ENCODE results near the gene TTBK1.

TTBK1 gene

DNA sequence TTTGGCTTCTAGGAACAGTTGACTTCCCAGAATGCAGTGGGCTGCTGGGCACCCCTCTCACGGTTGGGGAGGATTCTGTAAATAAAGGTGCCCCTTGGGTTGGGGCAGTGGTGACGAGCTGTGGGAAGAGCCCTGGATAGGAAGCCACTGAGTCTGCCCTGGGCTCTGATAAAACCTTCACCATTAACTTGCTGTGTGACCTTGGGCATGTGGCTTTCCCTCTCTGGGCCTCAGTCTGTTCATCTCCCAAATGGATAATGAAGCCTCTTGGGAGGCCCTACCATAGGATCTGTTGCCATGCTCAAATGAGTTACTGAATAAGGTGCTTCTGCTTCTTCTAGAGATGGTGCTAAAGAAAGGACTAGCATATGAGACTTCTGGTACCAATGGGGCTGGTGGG, 61.6 kb downstream of the TTBK1 start:
- no peak for DNase-seq (ENCODE audit: low spot score)

DNA sequence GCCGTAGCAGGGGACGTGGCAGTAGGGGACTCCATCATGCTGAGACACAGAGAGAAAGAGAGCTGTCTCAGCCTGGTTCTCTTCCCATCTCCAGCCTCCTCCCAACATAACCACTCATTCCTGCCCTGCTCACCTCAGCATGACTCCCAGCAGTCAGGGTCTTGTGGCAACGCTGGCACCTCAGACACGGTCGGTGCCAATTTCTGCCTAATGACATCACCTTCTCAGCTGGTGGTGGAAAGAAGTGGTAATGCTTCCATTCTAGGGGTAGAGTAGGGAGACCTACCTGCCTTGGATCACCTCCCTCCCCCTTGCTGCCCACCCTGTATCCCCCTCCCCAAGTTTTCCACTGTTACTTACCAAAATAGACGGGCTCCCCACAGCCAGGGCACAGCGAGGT, 62.8 kb downstream of the TTBK1 start:
- no peak for DNase-seq (ENCODE audit: low spot score)

DNA sequence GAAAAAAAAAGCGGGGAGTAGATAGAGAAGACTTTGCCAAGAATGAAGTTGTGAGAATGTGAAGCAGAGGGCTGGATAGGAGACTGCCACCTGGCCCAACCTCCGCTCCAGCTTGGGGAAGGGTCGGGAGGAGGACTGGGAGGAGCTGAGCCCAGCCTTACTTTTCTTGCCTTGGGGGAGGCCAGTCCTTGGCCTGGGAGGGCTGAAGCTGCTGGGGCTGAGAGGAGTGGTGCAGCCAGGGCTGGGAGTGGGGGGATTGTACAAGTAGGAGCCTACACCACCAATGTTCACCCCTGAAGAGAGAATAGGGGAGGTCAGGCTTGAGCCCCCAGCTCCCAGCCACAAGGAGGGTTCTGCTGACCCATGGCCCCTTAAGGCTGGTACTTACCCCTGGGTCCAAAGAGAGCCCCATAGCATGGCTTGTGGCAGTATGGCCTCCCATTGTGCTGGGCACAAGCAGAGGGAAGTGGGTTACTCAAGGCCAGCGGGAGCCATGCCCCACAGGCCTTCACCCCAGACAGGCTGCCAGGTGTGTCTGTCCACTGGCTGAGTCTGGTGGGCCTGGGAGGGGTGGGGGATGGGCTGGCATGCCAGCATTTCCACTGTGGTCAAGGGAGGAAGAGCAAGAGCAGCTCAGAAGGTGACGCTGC, 64.3 kb downstream of the TTBK1 start:
- DNase-seq (ENCODE audit: low spot score) = no peak

DNA sequence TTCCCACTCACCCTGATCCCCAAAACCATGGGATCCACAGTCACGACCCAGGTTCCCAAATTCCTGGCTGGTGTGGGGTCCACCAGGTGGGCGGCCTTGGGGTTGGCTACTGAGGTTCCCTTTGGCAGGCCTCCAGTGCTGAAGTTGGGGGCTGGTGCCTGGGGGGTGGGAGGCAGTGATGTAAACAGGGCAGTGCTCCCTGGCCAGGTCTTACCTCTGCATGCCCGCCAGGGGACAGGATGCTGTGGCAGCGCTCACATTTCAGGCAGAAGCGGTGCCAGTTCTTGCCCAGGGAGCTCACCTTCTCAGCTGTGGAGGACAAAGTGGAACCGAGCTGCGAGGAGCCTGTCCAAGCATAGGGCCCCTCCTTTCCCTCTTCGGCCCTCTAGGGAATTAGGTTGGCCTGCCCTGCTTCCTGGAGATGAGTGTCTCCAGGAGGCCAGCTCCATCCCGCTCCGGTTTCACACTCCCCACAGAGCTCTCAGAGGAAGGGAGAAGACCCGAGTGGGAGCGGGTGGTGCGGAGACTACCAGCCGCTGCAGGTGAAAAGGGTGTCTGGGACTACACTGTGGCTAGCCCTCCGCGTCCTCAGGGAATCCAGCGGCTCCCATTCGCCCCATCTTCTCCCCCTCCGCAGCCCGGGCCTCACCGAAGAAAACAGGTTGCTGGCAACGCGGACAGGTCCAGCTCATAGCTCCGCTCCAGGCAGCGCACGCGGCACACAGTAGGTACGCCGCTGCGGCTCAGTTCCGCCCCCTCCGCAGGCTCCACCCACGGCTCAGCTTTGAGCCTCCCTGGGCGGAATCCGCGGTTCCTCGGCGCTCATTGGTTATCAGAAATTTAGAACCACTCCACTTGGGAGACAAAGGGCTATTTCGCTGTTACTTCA, 65.1 kb downstream of the TTBK1 start, which contains the start of gene CRIP3:
Gene CRIP3 (minus strand): TSS at position 726 of the 889 bp plus-strand sequence. CDS start 34 bp downstream, at position 692.
- DNase-seq (ENCODE audit: low spot score) = peak; percentile 80

DNA sequence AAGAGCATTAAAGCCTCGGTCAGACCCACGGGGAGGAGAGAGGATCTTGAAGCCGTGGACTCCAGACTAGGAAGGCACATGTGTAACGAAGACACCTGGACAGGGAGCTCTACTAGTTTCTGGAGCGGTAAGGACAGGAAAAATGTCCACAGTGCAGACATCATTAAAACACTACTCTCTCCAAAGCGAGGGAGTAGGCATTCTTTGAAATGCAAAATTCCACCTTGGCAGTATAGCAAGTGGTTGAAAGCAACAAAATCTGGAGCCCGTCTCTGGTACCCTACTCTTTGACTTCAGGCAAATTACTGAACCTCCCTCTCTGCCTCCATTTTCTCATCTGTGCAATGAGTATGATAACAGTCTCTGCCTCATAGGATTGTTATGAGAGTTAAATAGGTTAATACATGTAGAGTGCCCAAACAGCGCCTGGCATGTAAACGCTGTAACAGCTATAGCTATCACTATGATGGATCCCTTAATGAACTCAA, 65.8 kb downstream of the TTBK1 start:
- DNase-seq (ENCODE audit: low spot score) = no peak

DNA sequence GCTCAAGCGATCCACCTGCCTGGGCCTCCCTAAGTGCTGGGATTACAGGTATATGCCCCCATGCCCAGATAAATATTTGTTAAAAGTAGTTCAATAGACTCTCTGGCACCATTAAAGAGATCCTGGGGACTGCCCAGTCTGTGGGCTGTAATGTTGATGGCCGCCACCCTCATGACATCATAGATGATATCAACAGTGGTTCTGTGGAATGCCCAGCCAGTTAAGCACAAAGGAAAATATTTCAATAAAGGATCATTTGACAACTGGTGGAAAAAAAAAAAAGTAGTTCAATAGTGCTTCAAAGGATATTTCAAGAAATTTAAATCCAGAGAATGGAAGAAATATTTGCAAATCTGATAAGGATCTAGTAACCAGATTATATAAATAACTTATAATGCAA, 66.9 kb downstream of the TTBK1 start:
- no peak for DNase-seq (ENCODE audit: low spot score)

DNA sequence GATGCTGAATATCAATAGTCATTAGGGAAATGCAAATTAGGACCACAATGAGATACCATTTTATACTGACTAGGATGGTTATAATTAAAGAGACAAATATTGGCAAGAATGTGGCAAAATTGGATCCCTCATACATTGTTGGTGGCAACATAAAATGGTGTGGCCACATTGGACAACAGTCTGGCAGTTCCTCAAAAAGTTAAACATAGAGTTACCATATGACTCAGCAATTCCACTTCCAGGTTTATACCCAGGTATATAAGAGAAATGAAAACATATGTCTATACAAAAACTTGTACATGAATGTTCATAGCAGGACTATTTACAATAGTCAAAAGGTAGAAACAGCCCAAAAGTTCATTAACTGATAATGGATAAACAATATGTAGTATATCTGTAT, 67.3 kb downstream of the TTBK1 start:
- no peak for DNase-seq (ENCODE audit: low spot score)

DNA sequence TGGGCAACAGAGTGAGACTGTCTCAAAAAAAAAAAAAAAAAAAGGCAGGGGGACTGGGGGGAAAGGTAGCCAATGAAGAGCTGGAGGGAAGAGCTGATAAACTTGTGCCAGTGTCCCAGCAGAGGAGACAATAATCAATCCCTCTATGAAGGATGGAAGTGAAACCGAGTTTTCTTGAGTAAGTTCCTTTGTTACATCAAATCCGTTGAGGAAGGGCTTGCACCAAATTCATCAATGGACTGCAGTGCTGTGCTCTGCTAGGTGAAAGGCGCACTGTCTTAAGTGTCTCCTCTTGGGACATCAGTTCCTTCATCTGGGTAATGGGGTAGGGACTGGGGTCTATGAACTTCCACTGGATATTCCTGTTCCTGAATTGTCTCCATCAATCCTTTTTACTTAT, 68.4 kb downstream of the TTBK1 start:
- no peak for DNase-seq (ENCODE audit: low spot score)

DNA sequence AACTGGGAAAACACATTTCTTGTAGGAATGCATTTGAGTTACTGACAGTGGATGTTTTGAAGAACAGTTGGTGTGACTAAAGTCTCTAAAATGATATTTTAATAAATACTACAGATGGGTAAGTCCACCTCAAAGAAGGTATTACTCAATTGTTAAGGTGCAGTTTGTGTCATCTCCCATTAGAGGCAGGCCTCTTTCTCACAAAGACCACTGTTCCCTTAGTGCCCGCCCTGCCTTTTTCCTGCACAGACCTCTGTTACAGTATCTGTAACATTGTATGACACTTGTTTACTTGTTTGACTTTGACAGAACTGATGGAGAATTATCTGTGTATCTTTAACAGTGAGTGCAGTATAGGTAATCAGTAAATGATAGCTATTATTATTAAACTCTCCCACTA, 70.5 kb downstream of the TTBK1 start:
- DNase-seq (ENCODE audit: low spot score) = no peak

DNA sequence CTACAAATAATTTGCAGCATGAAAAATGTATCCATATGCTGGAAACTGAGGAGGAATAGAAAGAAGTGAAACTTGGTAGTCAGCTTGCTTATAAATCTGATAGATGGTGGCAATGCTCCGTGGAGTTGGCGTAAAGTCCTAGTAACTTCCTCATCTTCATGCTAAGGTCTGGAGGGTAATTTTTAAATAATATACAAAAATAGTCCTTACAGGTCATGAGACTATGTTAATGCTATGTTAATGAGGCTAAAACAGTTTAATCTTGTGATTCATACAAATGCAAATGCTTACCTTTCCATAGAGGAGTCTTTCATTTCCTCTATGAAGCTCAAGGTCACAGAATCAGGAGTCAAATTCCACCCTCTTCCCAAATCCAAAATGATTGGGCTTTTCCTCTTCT, 74.7 kb downstream of the TTBK1 start:
- no peak for DNase-seq (ENCODE audit: low spot score)

DNA sequence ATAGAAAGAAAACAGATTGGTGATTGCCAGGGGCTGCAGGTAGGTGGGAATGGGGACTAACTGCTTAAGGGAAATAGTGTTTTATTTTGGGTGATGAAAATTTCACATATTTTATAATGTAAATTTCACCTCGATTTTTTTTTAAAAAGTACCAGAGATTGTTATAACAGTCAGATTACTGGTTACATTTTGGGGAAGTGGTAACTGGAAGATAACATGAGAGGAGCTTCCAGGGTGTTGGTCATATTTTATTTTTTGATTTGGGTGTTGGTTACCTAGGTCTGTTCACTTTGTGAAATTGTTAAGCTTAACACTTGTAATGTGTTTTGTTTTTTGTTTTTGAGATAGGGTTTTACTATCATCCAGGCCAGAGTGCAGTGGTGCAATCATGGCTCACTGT, 82.6 kb downstream of the TTBK1 start:
- no peak for DNase-seq (ENCODE audit: low spot score)

DNA sequence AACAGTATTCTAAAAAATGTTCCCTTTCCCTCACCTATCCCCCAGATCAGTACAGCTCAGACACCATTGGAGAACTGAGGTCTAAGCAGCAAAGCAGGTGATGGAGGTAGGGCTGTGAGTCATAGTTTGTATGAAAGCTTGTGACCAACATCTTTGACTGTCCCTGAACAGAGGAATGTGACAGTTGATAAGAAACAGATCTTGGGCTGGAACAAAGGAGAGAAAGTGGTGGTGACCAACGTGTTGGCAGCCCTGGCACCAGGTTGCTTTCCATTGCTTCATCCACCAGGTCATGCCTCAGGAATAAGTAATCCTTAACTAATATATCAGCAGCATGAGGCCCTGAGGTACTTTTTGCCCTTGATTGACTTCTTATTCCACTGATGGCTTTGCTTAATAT, 85.2 kb downstream of the TTBK1 start:
- DNase-seq (ENCODE audit: low spot score) = no peak

DNA sequence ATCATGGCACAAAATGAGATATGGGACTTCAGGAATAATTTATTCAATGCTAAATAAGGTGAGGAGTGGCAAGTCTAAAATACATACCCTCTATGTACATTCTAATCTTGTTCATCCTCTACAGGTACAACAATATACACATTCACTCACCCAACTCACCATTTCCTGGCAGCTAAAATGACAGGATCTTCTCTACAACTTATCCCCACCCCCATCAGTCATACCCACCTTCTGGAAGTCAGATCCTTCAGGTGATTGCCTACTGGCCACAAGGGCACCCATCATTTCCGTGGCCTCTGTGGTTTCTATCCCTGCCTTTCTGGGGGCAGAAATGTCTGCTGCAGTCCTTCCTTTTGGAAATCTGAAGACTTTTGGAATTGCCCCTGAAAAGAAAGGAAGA, 88.2 kb downstream of the TTBK1 start:
- no peak for DNase-seq (ENCODE audit: low spot score)

DNA sequence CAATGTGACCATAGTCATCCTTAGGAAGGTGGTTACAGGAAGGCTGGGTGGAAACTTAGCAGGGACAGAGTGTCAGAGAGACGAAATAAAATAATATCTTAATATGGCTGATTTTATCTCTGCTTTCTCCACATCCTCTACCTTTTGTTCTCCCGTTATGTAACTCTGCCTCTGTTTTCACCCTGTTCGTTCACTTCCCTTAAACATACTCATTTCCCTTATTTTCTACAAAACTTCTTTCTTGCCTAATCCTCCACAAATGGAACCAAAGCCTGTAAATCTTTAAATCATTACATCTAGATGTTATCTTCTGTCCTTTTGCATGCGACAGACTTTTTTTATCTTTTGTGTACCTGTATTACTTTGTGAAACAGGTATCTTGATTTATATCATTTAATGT, 88.6 kb downstream of the TTBK1 start:
- DNase-seq (ENCODE audit: low spot score) = no peak

DNA sequence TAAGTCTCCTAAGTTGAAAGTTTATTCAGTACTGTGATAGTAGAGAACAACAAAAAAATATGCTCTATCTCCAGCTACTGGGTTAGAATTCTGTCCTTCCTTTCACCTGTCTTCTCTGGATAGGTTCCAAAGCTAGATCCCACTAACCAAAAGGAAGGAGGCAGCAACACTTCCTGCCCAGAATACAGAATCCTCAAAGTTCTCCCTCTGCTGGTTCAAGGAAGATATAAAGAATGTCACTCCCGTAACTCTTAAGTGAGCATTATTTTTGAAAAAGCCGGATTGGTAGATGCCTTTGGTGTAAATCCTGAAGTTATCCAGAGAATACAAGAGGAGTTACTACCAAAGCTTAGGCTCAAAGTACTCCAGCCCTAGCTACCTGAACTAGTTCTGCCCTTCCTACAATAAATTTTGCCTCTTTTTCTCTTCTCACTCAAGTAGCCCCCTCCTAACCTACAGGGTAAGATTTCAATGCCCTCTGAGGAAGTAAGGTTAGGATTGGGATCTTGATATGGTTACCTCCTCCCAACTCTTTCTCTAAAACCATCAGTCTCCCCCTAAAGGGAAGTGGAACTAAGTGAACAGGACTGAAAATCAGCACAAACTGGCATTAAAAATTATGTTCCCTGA, 91.3 kb downstream of the TTBK1 start:
- DNase-seq (ENCODE audit: low spot score) = peak; percentile 67

DNA sequence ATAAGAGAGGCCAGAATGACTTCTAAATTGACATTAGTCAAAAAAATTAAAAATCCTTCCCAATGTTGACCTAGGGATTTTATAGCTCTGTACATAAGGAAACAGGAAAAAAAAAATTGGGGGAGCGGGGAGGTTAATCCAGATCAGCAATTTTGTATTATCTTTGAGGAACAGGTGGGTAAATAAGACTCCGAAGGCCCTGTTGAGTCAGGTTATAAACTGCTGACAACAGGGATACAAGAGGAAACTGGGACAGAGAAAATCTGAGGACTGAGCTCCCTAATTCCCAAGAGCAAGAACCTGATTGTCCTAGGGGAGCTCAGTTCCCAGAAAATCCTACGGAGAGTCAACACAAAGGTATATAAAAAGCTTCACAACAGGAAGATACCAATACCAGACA, 92.2 kb downstream of the TTBK1 start:
- no peak for DNase-seq (ENCODE audit: low spot score)

DNA sequence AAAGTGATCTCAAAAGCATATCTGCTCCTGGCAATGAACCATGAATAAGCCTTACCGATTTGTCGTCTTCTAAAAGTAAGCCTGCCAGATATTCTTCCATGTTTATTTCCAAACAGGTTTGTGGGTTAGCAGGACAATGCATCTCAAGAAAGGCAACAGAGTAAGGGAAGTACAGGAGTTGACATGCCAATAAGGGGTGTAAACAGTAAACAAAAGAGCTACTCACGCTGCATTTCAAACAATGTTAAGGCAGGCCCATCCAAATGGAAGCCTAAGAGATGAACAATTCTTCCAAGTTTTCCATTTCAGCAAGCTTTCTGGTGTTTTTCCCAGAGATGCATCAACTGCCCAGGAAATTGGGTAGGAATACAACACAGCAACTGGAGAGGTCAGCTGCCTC, 93.1 kb downstream of the TTBK1 start:
- no peak for DNase-seq (ENCODE audit: low spot score)

All from iPS-NIHi11 (cell line).